ACHN (cell line): Measurements from ENCODE around the gene CDC5L.

Experiments
- DNase-seq: peaks from one replicate; pipeline ENCODE4 v3.0.0-alpha.2; 2015
- in situ Hi-C: cut with HindIII; loops from 2 replicates; pipeline ENCODE4 v1.10.0; 2017; ENCODE audit warnings: low sequenced_read_pairs, low pct_ligation_motif_present, low pct_unique_long_range_greater_than_20kb

CDC5L gene

DNA sequence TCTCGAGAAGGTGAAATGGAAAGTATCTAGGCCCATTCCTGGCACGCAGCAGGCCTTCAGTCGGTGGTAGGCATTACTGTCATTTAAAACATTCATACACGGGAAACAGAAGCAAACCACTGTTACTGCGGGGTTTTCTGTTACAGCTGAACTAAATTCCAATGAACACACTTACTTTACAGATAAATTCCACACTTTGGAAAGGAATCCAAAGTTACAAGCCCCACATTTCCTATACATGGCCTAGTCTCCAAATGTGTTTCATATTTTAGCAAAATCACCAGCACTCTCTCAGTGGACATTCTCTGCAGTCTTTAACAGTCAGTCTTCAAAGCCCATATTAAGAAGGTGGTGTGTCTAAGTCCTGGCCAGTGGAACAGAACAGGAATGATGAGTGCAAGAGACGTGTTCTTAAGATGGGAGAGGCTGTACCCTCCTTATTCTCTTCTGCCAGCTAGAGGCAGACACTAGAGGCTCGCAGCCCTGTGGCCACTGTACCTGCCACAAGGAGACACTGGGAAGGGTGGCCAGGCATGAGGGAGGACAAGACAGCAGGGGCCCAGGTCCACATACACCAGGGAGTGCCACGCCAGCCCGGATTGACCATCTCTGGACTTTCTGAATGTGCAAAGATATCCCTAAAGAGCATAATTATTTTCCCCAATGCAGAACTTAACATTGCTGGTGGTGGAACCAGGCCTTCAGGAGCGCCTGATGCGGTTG lies 76.4 kb downstream of the CDC5L start:
- no peak for DNase-seq
- in situ Hi-C loops = no loop called here

DNA sequence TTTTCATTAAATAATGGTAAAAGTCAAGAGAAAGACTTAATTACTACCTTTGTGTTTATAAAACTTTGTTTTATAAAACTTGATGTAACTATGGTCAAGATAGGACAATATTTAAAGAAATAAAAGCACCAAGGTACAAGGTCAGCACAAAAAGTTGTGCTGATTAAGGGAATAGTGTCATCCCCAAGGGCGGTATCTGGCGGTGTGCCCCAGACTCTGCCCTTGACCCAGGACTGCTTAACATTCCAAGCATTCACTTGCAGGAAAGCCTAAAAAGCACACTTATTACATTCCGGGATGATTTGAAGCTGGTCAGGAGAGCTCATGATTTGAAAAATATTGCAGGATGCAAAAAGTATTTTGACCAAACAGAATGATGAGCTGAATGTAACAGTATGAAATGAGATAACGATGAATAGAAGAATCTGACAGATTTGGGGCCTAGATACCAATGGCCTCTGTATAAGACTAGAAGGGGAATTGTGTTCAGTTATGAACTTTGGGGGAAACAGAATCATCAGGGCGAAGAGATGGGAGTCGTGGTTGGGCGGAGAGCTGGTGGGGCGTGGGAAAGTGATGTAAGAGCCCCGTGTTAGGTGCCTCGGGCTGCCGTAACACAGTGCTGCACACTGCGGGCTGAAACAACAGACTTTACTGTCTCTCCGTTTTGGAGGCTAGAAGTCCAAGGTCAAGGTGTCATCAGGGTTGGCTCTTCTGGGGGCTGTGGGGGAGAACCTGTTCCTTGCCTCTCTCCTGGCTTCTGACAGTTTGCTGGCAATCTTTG lies 77.2 kb downstream of the CDC5L start:
- DNase-seq = peak; percentile 48
- in situ Hi-C loops = no loop called here

DNA sequence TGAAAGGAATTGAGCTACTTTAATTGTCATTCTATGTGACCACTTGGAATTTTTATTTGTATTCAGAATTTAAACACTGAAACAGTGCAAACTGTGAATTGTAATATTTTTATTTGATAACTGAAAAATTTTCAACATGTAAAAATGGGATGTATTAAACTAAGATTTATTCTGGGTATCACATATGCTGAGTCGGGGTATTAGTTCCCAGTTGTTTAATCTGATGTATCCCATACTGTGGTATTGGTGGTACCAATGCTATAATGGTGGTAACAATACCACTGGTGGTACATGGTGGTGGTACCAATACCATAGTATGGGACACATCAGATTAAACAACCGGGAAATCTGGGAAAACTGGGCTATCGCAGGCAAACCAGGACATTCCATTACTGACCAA lies 79.4 kb downstream of the CDC5L start:
- in situ Hi-C loops = no loop called here
- no peak for DNase-seq

DNA sequence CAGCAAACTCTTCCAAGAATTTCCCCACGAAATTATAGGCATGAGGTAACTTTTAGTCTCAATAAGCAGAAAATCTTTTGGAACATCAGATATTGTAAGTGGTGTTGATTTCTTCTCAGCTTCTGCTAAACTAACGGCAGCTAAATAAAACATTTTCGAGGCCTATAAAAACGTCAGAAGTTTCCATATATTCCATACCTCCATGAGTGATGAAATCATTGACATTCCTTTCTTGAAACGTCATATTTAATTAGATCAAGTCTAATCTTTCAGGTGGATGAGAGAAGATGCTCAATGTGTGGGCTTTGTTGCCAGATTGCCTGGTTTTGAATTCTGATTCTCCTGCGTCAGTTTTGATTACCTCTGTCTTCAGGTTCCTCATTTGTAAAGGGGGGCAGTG lies 81.3 kb downstream of the CDC5L start:
- in situ Hi-C loops = no loop called here
- DNase-seq = no peak

DNA sequence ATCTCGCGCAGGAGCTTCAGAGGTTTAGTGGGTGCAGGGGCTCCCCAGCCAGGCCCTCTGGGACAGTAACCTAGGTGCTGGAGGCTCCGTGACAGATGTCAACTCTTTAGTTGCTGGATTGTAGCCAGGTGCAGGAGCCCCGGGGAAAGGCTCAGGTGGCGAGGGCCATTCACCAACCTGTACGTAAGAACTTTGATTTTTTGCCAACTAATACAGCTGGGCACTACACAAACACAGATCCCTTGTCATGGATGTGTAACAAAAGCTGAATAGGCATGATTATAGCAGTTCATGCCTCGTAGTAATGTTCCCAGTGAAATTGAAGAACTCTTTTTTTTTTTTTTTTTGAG lies 82.6 kb downstream of the CDC5L start:
- DNase-seq = no peak
- in situ Hi-C loops = no loop called here

DNA sequence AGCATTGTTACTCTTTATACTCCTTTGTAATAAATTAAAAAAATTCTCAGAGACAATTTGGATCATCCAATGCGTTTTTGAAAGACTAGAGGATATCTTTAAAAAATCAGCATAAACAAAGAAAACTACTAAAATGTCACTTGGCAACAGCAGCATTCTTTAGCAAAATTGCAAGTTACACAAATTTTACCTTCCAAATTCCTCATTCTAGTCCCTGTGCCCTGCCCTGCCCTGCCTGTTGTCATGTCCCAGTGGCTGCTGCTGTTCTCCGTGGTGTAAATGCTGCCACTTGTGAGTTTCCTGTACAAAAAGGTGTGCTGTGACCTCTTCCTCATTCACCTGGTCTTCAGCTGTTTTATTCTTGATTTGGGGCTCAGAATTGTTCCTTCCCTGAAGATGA lies 83.2 kb downstream of the CDC5L start:
- DNase-seq = no peak
- in situ Hi-C loops = no loop called here

DNA sequence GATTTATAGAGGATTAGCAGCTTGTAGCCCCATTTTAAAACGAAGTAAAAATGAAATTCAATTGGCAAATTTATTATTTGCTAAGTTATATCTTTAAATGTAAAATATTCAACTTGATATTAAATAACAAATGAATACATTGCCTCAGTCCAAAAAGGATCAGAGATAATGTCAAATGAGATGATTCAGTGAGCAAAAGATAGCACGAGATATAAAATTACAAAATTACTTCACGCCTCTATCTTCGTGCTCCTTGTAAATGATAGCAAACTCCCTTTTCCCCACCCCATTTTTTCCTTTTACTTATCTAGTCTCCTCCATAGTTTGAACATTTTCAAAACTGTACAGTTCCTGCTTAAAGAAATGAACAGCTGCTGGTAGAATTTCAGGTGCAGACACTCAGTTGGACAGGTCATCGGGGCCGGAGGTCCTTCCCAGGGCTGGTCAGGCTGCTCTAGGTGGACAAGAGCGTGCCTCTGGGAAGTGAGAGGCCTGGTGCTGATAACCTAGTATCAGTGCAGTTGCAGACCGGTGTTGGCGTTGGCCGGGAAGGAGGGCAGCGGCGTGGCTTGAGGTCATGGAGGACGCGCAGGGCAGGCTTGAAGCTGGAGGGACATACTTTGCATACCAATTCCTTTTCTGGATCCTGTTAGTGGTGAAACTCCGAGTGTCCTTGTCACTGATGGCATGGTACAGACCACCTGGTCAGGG lies 83.9 kb downstream of the CDC5L start:
- in situ Hi-C loops = no loop called here
- no peak for DNase-seq

DNA sequence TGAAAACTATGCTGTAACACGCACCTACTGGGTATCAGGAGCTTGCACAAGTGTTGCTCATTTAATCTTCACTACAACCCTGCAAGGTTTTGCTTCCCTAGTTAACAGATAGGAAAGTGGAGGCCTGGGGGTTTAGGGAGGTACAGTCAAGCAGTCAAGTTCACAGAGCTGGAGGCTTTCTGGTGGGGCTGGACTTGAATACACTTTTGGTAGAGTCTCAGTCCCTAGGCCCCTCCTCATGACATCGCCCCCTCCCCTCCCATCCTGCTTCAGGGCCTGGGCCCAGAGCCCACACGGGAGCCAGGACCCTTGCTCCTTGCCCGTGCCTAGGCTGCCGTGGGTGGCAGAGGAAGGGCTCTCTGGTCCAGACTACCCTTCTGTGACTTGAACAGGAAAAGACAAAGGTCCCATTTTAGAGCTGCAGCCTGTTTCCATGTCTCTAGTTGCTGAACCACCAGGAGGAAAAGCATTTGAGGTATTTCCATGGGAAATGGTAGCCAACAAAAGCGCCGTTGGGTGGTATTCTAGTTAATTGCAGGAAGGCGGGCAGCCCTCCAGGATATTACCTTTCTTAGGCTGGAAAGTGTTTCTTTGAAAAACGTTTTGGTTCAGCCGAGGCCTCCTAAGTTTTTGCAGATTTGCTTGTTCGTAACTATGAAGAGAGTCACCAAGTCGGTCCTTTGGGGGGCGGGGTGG lies 84.9 kb downstream of the CDC5L start:
- no peak for DNase-seq
- in situ Hi-C loops = no loop called here

DNA sequence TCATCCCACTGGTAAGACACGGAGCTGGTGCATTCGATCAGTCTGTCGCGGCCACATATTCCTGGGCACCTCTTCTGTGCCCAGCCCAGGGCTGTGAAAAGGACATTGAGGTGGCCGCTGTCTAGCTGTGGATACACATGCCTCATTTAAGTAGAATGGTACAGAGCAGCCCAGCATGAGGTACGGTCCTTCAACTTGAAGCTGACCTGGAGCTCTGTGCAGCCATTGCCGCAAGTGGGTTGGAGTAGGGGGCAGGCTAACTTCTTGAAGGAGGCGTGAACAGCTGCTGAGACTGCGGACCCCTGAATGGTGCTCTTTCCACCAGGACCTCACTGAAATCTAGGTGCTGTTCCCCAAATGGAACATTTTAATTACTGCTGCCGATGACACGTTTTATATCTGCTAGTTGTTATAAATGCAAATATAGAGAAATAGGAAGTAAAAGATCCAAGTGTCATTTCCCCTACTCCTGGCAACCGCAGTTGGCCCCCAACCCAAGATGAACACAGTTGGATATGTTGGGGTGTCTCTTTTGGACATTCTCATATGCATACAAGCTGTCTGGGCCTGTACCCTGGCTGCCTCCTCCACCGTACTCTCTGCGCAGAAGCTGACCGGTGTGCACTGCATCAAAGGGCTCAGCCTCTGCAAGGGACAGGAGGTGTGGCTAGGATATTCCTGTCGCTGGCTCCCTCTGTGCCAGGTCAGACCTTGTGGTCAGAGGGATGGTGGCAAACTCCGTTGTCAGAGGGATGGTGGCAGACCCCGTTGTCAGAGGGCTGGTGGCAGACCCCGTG lies 86.1 kb downstream of the CDC5L start:
- in situ Hi-C loops = no loop called here
- no peak for DNase-seq

DNA sequence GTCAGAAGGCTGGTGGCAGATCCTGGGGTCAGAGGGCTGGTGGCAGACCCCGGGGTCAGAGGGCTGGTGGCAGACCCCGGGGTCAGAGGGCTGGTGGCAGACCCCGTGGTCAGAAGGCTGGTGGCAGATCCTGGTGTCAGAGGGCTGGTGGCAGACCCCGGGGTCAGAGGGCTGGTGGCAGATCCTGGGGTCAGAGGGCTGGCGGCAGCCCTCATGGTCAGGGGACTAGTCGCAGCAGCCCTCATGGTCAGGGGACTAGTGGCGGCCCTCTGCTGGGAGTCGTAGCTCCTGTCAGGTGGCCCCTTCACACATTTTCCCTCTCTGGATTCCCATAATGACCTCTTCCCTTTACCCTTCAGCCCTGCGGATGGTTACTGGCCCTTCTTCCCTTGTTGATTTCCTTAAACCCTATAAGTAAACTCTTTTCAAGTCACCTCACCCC lies 86.7 kb downstream of the CDC5L start:
- DNase-seq = no peak
- in situ Hi-C loops = no loop called here

DNA sequence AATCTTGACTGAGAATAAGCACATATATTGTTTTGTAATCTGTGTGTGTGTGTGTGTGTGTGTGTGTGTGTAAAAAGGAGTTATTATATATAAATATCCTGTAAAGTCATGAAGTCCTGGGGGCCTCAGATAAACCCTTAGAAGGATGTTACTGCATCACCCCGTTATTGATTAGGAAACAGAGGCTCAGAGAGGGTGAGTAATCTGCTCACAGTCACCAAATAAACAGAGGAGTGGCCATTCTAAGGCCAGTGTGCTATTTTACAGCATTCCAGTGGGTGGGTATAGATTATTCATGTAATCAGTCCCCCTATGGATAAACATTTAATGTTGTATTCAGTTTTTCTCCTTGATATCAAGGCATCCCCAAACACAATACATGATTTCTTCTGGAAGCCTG lies 87.1 kb downstream of the CDC5L start:
- in situ Hi-C loops = no loop called here

DNA sequence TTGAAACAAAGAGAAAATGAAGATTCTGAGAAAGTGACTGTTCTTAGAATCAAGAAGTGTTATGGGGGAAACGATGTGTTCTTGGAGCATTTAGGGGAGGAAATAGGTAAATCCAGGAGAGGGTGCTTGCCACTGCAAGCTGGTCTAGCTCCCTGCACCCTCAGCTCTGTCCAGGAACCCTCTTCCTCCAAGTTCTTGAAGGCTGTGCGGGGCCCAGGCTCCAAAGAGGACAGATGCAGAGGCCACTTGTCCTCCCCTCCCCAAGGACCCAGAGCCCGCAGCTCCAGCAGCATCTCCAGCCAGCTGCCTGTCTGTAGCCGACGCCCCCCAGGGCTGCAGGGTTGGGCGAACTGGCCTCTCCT lies 87.9 kb downstream of the CDC5L start:
- no peak for DNase-seq
- in situ Hi-C loops = no loop called here

More for the DNA sequence above, 87.1 kb downstream of the CDC5L start:
- DNase-seq = no peak

DNA sequence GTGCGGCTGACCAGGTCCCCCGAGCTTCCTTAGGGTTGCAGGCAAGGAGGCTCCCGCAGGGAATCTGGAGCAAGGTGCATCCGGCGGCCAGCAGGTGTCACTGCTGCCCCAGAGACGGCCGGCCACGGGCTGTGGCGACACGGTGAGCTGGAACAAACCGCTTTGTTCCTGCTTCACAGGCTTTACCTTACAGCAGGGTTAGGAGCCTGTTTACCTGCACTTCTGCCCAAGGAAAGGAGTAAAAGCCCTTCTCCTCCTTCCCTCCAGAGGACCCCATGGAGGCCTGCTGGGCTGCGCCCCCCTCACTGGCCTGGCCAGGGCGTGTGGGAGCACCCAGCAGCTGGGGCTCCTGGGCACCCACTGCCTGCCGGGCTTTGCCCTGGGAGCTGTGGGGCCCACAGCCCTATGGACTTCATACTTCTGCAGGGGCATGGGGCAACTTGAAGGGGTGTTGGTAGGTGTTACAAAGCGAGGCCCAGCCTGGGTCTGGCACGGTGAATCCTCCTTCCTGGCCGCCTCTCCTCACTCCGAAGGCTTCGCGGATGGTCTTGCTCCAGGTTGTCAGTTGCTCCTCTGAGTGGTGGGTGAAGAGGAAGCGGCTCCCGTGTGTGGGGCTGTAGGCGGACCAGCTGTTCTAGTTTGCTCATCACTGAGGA lies 88.4 kb downstream of the CDC5L start:
- in situ Hi-C loops = no loop called here
- DNase-seq = peak; percentile 65

DNA sequence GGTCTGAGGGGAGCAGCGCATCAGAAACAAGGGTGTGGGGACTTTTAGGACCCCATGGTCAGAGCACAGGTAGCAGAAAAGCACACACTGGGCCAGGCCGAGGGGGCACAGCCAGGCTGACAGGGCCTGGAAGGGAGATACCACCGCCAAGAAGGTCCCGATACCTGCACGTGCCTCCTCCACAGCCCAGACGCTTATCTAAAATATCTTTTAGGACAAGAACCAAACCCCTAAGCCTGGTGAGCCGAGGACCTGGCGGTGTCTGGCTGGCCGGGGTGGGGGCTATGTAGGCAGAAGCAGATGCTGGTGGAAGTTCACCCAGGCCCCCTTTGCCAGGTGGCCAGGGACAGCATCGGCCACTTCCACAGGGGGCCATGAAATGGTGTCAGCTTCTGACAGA lies 89.3 kb downstream of the CDC5L start:
- in situ Hi-C loops = no loop called here

DNA sequence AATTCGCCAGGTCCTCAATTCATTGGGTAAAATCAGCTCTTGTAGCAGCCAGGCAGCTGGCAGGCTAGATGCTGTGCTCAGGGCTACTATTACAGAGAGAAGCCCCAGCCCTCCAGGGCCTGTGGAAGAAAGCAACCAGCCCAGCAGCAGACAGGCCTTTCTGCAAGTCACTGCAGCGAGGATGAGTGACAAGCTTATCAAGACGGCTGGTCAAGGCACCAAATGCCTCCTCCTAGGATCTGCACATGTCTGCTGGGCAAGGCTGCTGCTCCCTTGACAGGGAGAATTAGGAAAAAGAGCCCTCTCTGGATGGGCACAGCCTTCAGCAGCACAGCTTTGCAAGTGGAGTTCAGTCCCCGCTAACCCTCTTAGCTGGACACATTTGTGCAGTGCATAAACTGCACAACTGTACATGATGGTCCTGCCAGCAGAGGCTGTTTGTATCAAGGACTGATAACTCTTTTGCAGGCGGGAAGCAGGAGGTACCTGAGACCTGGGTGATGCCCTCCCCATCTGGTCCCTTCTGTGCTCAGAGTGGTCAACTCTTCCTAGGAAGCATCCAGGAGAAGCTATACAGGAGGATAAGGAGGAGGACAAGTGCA lies 89.9 kb downstream of the CDC5L start:
- in situ Hi-C loops = no loop called here
- DNase-seq = no peak

More for the DNA sequence above, 89.3 kb downstream of the CDC5L start:
- DNase-seq = no peak

DNA sequence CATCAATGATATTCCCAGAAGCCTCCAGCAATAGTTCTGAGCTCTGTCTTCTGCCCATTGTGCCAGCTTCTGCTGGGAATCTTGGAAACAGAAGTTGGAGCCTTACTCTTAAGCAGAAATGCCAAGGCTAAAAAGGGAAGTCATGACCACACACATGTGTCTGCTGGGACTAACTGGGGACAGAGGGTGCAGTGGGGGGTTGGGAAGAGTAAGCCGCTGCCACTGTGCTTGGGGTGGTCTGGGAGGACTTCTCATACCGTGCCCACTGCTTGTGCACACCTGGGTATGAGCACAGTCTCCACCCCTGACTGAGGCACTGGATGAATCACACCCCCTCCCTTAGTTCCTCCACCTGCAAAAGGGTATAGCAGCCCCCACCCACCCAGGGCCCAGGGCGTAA lies 90.7 kb downstream of the CDC5L start:
- in situ Hi-C loops = no loop called here
- DNase-seq = no peak

DNA sequence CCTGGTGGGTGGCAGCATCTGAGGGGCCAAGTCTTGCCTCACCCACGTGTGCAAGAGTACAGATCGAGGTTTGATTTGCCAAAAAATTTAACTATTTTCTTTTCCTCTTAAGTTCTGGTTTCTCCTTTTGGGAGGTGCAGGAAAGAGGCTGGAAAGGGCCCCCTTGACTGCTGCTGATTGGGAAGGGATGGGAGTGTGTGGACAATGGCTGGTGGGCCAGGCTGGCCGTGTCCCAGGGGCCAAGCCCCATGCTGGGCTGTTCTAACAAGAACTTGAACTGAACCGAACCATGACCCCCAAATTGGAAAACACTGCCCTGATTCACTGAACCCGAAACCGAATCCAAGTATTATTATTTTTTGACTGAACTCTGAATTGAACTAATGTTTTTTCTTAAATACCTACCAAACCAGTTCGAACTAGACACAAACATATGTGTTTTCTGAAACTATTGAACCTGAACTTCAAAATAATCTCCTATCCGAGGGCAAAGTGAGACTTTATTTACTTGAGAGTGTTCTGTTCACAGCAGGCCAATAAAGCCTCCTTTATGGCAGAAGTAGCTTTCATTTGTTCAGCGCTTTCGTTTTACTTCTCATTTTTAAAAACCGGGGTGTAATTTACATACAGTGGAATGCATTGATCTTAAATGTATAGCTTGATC lies 91.2 kb downstream of the CDC5L start:
- in situ Hi-C loops = no loop called here
- DNase-seq = no peak
